IPS-15b (cell line): ENCODE data around the gene GOLGA6L10.
"Not testable (repeated sequence)": the region's sequence is repeated elsewhere in the genome, so short reads cannot be mapped to it uniquely, and the experiment has no call there.

Source experiments
- H3K27me3 ChIP-seq: one replicate; pipeline ENCODE4 v1.6.1; 2013; ENCODE audit warnings: low read length; ENCODE audit not compliant: control insufficient read depth, insufficient read depth
- H3K36me3 ChIP-seq: one replicate; pipeline ENCODE4 v1.6.1; 2013; ENCODE audit warnings: low read length; ENCODE audit not compliant: control insufficient read depth, insufficient read depth
- H3K4me1 ChIP-seq: one replicate; pipeline ENCODE4 v1.6.1; 2013; ENCODE audit warnings: mild to moderate bottlenecking, low read length; ENCODE audit not compliant: control insufficient read depth, insufficient read depth
- H3K4me3 ChIP-seq: one replicate; pipeline ENCODE4 v1.5.1; 2013; ENCODE audit warnings: low read depth, low read length
- H3K9ac ChIP-seq: one replicate; pipeline ENCODE4 v1.6.1; 2013; ENCODE audit warnings: low read depth, mild to moderate bottlenecking, low read length
- H3K9me3 ChIP-seq: one replicate; pipeline ENCODE4 v1.6.1; 2013; ENCODE audit warnings: mild to moderate bottlenecking, low read length; ENCODE audit not compliant: control insufficient read depth, insufficient read depth

The GOLGA6L10 gene, protein sequence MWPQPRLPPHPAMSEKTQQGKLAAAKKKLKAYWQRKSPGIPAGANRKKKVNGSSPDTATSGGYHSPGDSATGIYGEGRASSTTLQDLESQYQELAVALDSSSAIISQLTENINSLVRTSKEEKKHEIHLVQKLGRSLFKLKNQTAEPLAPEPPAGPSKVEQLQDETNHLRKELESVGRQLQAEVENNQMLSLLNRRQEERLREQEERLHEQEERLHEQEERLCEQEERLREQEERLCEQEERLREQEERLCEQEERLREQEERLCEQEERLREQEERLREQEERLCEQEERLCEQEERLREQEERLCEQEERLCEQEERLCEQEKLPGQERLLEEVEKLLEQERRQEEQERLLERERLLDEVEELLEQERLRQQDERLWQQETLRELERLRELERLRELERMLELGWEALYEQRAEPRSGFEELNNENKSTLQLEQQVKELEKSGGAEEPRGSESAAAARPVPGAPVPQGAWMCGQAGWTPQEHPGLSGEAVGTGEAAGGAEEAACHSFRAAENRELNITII

DNA sequence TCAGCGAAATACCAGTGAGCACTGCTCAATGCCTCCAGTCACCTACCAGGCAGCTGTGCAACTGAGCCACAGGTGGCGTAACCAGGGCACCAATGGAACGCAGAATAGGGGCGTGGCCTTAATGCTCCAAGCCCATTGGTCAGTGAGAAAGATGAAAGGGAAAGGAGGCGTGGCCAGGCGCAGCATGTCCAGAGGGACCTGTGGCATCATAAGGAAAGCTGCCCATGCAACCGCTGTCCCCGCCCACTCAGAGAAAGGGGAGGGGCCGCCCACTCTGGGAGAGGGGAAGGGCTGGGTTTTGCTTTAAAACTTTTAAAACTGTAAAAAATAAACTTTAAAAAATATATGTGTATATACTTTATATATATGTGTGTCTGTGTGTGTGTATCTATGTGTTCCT, at the start of gene GOLGA6L10:
Gene GOLGA6L10, minus strand, starts transcription at position 101 of the 400 bp plus-strand sequence. Its CDS starts 100 bp downstream, at position 1.
- H3K9ac ChIP-seq, H3K36me3 ChIP-seq, H3K4me3 ChIP-seq, H3K27me3 ChIP-seq, H3K4me1 ChIP-seq, H3K9me3 ChIP-seq: not testable (repeated sequence)

DNA sequence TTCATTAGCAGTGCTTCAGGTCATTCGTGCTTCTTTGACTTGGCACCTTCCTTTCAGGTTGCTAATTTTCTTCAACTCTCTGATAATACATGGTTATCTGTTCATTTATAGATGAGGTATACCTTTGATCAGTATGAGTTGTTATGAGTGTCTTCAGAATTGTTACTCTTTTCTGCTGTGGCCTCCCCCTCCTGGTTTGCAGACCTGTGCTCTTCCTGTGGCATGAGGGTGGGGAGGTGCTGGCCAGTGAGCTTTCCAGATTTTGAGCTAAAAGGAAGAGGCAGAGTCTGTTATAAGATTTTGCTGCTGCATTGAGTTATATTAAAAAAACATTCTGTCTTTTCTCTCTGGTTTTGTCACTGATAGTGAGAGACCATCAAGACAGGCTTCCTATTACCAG, 49.5 kb upstream of the GOLGA6L10 start:
- H3K9ac ChIP-seq = no peak overlapping the region
- no peaks in the 10 kb centered on the region for H3K27me3 ChIP-seq
- H3K4me1 ChIP-seq = peaks cover 10% of the 10 kb centered on the region
- no peaks in the 10 kb centered on the region for H3K9me3 ChIP-seq
- no peak overlapping the region for H3K4me3 ChIP-seq
- no peaks in the 10 kb centered on the region for H3K36me3 ChIP-seq

DNA sequence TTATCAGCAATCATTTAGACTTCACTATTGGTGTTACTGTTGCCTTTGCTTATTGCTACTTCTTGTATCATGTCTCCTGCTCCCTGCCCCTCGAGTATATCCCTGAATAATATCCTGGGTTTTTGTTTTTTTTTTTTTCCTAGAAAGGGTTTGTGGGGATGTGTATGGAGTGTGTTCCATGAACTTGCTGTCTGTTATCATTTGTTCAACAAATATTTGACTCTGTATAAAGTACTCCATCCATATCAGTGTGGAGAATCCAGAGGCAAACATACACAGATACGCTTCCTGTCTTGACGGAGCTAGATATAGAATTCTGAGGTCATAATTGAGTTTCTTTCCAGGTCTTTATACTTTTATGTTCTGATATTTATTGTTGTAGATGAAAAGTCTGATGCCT, 48.5 kb upstream of the GOLGA6L10 start:
- Histone ChIP-seq H3K4me1 (peaks cover 8% of the 10 kb centered on the region), H3K9me3 (no peaks in the 10 kb centered on the region), H3K4me3 (no peak overlapping the region), H3K9ac (no peak overlapping the region), H3K27me3 (no peaks in the 10 kb centered on the region), H3K36me3 (no peaks in the 10 kb centered on the region)

DNA sequence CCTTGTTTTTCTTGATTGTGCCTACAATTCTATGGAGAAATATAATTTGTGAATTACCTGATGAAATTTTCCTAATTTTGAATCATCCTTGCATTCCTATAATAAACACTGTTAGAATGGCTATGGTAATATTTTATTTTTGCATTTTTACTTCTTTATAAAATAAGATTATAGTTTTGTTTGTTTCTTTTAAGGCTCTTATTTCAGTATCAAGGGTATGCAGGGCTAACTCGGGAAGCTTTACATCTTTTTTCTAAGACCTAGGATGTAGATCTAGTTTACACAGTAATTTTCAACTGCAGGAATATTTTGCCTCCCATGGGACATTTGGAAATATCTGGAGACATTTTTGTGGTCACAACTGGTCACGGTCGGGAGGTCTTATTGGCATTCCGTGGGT, 46.5 kb upstream of the GOLGA6L10 start:
- H3K27me3 ChIP-seq, H3K4me3 ChIP-seq, H3K9me3 ChIP-seq, H3K9ac ChIP-seq, H3K4me1 ChIP-seq, H3K36me3 ChIP-seq: not testable (repeated sequence)

DNA sequence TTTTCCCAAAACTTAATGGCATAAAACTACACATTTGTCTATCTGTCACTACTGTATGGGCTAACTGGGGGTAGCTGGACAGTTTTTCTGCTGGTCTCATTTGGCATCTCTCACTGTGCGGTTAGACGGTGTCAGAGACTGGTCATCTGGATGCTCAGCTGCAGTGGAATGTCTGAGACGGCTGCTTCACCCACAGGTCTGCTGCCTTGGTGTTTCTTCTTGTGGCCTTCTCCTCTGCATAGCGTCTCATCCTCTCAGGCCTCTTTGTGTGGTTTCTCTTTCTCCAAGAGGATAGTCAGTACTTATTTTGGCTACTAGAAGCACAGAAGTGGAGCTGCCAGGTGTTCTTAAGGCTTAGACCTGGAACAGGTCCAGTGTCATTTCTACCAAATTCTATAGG, 44.4 kb upstream of the GOLGA6L10 start:
- H3K9ac ChIP-seq = no peak overlapping the region
- H3K4me3 ChIP-seq = no peak overlapping the region
- peaks cover 4% of the 10 kb centered on the region for H3K4me1 ChIP-seq
- H3K36me3 ChIP-seq = no peaks in the 10 kb centered on the region
- no peaks in the 10 kb centered on the region for H3K9me3 ChIP-seq
- H3K27me3 ChIP-seq = no peaks in the 10 kb centered on the region

DNA sequence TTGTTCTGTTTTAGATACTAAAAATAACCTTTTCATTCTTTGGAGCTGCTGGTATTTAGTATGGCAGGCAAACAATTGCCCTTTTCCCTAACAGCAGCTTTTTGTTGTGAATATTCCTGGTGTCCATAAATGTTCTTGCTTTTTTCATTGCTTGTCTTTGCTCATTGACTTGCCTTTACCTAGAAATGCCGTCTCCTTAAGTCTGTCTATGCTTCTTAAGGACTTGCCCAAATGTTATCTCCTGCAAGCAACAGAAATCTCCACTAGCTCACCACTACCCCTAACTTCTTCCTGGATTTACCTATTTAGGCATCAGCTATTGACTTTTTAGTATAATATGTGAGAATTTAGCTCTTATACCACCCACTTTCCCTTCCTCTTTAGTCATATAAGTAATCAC, 42.8 kb upstream of the GOLGA6L10 start:
- not testable (repeated sequence) for H3K9me3 ChIP-seq, H3K9ac ChIP-seq, H3K36me3 ChIP-seq, H3K4me1 ChIP-seq, H3K4me3 ChIP-seq, H3K27me3 ChIP-seq

DNA sequence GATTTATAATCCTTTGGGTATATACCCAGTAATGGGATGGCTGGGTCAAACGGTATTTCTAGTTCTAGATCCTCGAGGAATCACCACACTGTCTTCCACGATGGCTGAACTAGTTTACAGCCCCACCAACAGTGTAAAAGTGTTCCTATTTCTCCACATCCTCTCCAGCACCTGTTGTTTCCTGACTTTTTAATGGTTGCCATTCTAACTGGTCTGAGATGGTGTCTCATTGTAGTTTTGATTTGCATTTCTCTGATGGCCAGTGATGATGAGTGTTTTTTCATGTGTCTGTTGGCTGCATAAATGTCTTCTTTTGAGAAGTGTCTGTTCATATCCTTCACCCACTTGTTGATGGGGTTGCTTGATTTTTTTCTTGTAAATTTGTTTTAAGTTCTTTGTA, 40.9 kb upstream of the GOLGA6L10 start:
- H3K36me3 ChIP-seq, H3K27me3 ChIP-seq, H3K9me3 ChIP-seq, H3K9ac ChIP-seq, H3K4me1 ChIP-seq, H3K4me3 ChIP-seq: not testable (repeated sequence)

DNA sequence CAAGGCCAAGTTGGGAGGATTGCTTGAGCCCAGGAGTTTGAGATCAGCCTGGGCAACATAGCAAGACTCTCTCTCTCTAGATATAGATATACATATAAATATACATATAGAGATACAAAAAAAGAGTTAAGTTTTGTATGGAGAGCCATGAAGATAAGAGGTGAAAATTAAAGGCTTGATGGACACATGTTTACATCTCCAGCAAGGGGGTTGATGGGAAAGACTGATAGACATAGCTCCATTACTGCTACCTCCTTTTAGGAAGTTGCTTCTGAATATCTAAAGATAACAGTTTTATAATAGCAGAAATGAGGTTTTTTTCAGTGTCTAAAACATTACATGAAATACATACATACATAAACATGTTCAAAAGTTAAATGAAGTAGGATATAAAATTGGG, 37.9 kb upstream of the GOLGA6L10 start:
- H3K4me1 ChIP-seq, H3K36me3 ChIP-seq, H3K27me3 ChIP-seq, H3K4me3 ChIP-seq, H3K9me3 ChIP-seq, H3K9ac ChIP-seq: not testable (repeated sequence)

DNA sequence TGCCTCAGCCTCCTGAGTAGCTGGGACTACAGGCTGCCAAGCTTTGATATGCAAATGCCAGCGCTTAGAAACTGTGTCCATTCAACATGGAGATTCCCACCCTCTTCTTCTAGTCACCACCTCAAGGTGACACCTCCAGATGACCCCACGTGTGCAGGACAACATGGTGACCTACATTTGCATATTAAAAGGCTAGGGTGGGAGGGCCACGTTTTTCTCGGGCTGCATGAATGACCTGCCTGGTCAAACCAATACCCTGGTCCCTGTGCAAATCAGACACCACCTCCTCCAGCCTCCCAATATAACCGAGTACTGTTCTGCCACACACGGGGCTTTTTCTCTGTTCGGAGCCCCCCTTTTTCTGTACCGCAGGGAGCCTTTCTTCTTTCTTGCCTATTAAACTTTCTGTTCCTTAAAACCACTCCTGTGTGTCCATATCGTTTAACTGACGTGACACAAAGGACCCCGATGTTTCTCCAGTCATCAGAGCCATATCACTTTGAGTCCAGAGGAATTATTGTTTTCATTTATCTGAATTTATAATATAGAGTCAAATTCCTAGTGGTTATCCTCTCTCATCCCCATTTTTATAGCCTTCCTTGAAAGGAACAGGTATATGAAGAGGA, 32.2 kb upstream of the GOLGA6L10 start:
- not testable (repeated sequence) for H3K9ac ChIP-seq, H3K36me3 ChIP-seq, H3K4me1 ChIP-seq, H3K9me3 ChIP-seq, H3K27me3 ChIP-seq, H3K4me3 ChIP-seq

DNA sequence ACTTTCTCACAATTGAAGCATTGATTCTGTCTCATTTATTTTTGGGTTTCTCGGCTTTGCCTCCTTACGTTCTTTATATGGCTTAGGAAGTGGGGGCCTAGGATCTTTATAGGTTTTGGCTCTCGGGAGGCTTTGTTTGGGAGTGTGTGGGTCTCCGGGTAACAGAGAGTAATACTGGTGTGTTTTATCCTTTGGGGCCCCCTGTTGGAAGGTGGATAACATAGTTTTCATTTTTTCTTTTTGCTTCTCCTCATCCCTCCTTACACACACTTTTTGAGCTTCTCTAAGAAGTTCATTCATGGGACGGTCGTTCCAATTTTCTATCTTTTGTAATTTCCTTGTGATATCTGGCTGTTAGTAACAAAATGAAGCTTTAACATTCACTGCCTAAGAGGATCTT, 30.3 kb upstream of the GOLGA6L10 start:
- not testable (repeated sequence) for H3K4me3 ChIP-seq, H3K36me3 ChIP-seq, H3K9ac ChIP-seq, H3K9me3 ChIP-seq, H3K27me3 ChIP-seq, H3K4me1 ChIP-seq

DNA sequence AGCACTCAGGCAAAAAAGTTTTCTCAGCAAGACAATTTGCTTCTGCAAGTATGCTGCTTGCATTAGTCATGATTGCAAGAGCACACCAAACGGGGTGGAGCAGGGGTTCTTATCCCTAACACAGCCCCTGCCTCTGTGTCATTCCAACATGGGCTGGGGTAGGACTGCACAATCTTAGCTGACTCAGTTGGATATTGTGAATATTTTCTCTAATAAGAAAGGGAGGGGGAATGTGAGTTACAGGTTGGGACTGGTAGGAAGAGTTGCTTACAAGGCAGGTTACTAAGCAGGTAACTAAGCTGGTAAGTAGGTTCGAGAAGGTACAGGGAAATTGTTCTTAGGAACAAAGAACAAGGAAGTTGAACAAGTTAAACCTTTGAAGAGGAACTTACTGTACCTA, 24.4 kb upstream of the GOLGA6L10 start:
- not testable (repeated sequence) for H3K36me3 ChIP-seq, H3K4me3 ChIP-seq, H3K27me3 ChIP-seq, H3K4me1 ChIP-seq, H3K9ac ChIP-seq, H3K9me3 ChIP-seq

DNA sequence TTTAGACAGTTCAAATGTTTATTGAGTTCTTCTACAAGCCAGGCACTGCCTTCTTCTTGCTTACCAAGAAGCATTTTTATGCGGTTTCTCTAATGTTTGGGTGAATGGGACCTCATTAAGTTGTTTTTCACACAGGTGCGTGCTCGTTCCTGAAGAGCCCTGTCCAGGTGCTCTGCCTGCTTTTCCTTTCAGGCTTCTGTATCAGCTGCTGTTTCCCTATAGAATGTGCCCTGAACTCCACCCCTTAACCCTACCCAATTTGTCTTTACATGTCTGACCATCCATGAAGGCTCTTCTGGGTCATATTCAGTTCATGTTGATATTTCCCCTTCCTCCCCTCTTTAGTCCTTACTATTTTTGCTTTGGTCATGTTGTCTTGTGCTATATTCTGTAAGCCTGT, 22.4 kb upstream of the GOLGA6L10 start:
- no peak overlapping the region for H3K4me3 ChIP-seq
- H3K27me3 ChIP-seq = no peaks in the 10 kb centered on the region
- no peaks in the 10 kb centered on the region for H3K9me3 ChIP-seq
- peaks cover 8% of the 10 kb centered on the region for H3K4me1 ChIP-seq
- H3K9ac ChIP-seq = no peak overlapping the region
- no peaks in the 10 kb centered on the region for H3K36me3 ChIP-seq
